DOHH2 (cell line): ENCODE measurements around the gene AOC1.

Source experiments
- H3F3A ChIP-seq: fragments of 200-600 bp; sonication (generic), shearing (Covaris generic); 2 replicates; pipeline ENCODE4 v1.6.0; 2016; ENCODE audit warnings: antibody characterized with exemption, mild to moderate bottlenecking; ENCODE audit not compliant: control insufficient read depth, insufficient read depth
- H3K27ac ChIP-seq: fragments of 200-600 bp; sonication (generic); 2 replicates; pipeline ENCODE4 v1.5.1; 2014; ENCODE audit warnings: low read depth, mild to moderate bottlenecking, low read length, moderate library complexity
- H3K27me3 ChIP-seq: fragments of 200-600 bp; sonication (generic); 2 replicates; pipeline ENCODE4 v1.6.1; 2014; ENCODE audit warnings: mild to moderate bottlenecking, low read length, mixed read lengths; ENCODE audit not compliant: control insufficient read depth
- H3K36me3 ChIP-seq: fragments of 200-600 bp; sonication (generic); 2 replicates; pipeline ENCODE4 v1.6.1; 2014; ENCODE audit warnings: mild to moderate bottlenecking, low read length, moderate library complexity, mixed read lengths; ENCODE audit not compliant: control insufficient read depth
- H3K4me1 ChIP-seq: fragments of 200-600 bp; sonication (generic); 2 replicates; pipeline ENCODE4 v1.6.1; 2014; ENCODE audit warnings: mild to moderate bottlenecking, low read length, mixed read lengths; ENCODE audit not compliant: control insufficient read depth
- H3K4me2 ChIP-seq: fragments of 200-600 bp; sonication (generic); 2 replicates; pipeline ENCODE4 v1.6.0; 2014; ENCODE audit warnings: mild to moderate bottlenecking, low read length, moderate library complexity
- H3K4me3 ChIP-seq: fragments of 200-600 bp; sonication (generic); 2 replicates; pipeline ENCODE4 v1.5.1; 2014; ENCODE audit warnings: mild to moderate bottlenecking, low read length, mixed read lengths
- H3K79me2 ChIP-seq: fragments of 200-600 bp; sonication (generic); 2 replicates; pipeline ENCODE4 v1.6.1; 2014; ENCODE audit warnings: mild to moderate bottlenecking, low read length, mixed read lengths; ENCODE audit not compliant: control insufficient read depth
- H3K9me2 ChIP-seq: fragments of 200-600 bp; sonication (generic); replicated peaks from 2 replicates; pipeline ENCODE4 v1.6.1; 2014; ENCODE audit warnings: mild to moderate bottlenecking, low read length, mixed read lengths; ENCODE audit not compliant: control insufficient read depth
- H3K9me3 ChIP-seq: fragments of 200-600 bp; sonication (generic); 2 replicates; pipeline ENCODE4 v1.6.1; 2014; ENCODE audit warnings: antibody characterized with exemption, low read length, mixed read lengths; ENCODE audit not compliant: control insufficient read depth, insufficient read depth
- H4K20me1 ChIP-seq: fragments of 200-600 bp; sonication (generic); 2 replicates; pipeline ENCODE4 v1.6.0; 2014; ENCODE audit warnings: low read depth, mild to moderate bottlenecking, antibody characterized with exemption, low read length, moderate library complexity; ENCODE audit not compliant: control insufficient read depth, insufficient read depth
- EZH2phosphoT487 ChIP-seq: fragments of 200-600 bp; sonication (generic); IDR thresholded peaks from 2 replicates; pipeline ENCODE4 v1.6.1; 2017; ENCODE audit warnings: borderline replicate concordance, mild to moderate bottlenecking, antibody characterized with exemption, low read length, moderate library complexity, mixed read lengths
- TF ChIP-seq, protein P1 (sequence below): fragments of 200-600 bp; sonication (generic); IDR thresholded peaks from one replicate; pipeline ENCODE4 v1.5.1; 2014; ENCODE audit warnings: antibody characterized with exemption, mild to moderate bottlenecking, low read depth, low read length; ENCODE audit not compliant: poor library complexity, severe bottlenecking

The AOC1 gene

DNA sequence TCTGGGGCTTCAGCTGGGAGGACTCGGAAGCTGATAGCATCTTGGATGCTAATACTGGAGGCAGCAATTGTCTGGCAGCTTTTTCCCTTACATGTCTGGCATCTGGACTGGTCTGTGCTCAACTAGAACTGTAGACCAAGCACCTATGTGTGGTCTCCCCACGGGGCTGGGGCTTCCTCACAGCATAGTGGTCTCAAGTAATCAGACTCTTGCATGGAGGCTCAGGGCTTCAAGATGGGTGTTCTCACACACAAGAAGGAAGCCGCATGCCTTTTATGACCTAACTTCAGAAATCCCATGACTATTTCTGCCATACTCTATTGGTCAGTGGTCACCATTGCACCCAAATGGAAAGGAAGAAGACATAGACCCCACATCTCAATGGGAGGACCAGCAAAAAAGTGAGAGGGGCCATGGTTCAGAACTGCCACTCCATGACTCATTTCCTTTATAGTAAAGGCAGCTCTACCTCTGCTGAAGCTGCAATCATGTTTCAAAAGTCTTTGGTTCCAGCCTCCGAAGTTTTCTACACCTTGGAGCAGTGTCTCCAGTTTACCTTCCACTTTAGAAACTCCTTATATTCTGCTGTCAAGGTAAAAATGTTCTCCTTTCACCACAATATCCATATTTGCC lies 14.7 kb downstream of the AOC1 start:
- no peaks in the 10 kb centered on the region for H3K36me3 ChIP-seq
- no peaks in the 10 kb centered on the region for H3F3A ChIP-seq
- H3K9me2 ChIP-seq = no peaks in the 10 kb centered on the region
- peaks cover 6% of the 10 kb centered on the region; the same call in 1 of the 2 replicates for H3K9me3 ChIP-seq
- no peak overlapping the region for H3K27ac ChIP-seq
- peaks cover 66% of the 10 kb centered on the region for H3K27me3 ChIP-seq
- no peaks in the 10 kb centered on the region for H3K79me2 ChIP-seq
- H3K4me2 ChIP-seq = no peak overlapping the region
- no peak overlapping the region for H3K4me3 ChIP-seq
- TF ChIP-seq, protein P1, sequence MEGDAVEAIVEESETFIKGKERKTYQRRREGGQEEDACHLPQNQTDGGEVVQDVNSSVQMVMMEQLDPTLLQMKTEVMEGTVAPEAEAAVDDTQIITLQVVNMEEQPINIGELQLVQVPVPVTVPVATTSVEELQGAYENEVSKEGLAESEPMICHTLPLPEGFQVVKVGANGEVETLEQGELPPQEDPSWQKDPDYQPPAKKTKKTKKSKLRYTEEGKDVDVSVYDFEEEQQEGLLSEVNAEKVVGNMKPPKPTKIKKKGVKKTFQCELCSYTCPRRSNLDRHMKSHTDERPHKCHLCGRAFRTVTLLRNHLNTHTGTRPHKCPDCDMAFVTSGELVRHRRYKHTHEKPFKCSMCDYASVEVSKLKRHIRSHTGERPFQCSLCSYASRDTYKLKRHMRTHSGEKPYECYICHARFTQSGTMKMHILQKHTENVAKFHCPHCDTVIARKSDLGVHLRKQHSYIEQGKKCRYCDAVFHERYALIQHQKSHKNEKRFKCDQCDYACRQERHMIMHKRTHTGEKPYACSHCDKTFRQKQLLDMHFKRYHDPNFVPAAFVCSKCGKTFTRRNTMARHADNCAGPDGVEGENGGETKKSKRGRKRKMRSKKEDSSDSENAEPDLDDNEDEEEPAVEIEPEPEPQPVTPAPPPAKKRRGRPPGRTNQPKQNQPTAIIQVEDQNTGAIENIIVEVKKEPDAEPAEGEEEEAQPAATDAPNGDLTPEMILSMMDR = no peak
- TF ChIP-seq EZH2phosphoT487 = no peak
- H4K20me1 ChIP-seq = no peaks in the 10 kb centered on the region
- no peaks in the 10 kb centered on the region for H3K4me1 ChIP-seq

DNA sequence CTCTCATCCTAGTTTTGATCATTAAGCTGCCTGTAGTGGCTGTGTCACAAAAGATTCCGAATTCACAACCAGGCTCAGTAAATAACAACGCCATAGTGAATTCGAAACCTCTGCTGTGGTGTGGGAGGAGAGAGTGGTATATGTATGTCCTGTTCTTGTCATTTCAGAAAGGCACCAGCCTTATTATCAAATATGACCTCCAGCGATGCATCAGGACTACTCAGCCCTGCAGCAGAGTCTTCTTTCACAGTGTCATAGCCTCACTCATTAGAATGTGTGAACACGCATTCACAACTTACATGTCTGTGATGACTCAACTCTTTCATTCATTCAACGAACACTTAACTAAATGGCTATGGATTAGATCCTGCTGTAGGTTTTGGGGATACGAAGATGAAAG lies 15.3 kb downstream of the AOC1 start:
- Histone ChIP-seq H3K4me1 (no peaks in the 10 kb centered on the region), H3K9me3 (peaks cover 7% of the 10 kb centered on the region; the same call in 1 of the 2 replicates), H3K27me3 (peaks cover 62% of the 10 kb centered on the region), H3K9me2 (no peaks in the 10 kb centered on the region), H3K79me2 (no peaks in the 10 kb centered on the region), H3K4me3 (no peak overlapping the region), H3F3A (no peaks in the 10 kb centered on the region), H3K36me3 (no peaks in the 10 kb centered on the region), H4K20me1 (no peaks in the 10 kb centered on the region), H3K27ac (no peak overlapping the region), H3K4me2 (no peak overlapping the region)
- TF ChIP-seq, protein P1 = no peak
- TF ChIP-seq EZH2phosphoT487 = no peak

DNA sequence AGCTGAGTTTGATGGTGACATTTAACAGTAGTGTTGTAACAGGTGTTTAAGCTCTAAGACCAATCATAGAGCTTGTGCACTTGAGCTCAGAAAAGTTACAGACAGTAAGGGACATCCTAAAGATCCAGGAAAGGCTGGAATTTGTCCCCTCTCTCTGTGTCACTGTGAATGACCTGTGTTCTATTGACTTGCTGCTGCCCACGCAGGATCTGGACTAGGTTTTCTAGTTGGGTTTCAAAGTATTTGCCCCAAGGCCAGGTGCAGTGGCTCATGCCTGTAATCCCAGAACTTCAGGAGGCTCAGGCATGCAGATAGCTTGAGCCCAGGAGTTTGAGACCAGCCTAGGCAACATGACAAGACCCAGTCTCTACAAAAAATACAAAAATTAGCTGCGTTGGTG lies 17.1 kb downstream of the AOC1 start:
- no peaks in the 10 kb centered on the region for H4K20me1 ChIP-seq
- H3K9me3 ChIP-seq = peaks cover 7% of the 10 kb centered on the region; the same call in 1 of the 2 replicates
- TF ChIP-seq, protein P1 = no peak
- no peak for TF ChIP-seq EZH2phosphoT487
- no peaks in the 10 kb centered on the region for H3K9me2 ChIP-seq
- peaks cover 66% of the 10 kb centered on the region for H3K27me3 ChIP-seq
- H3K4me1 ChIP-seq = no peaks in the 10 kb centered on the region
- H3K4me3 ChIP-seq = no peak overlapping the region
- H3K36me3 ChIP-seq = no peaks in the 10 kb centered on the region
- no peak overlapping the region for H3K27ac ChIP-seq
- no peaks in the 10 kb centered on the region for H3F3A ChIP-seq
- no peaks in the 10 kb centered on the region for H3K79me2 ChIP-seq
- no peak overlapping the region for H3K4me2 ChIP-seq
